Measurements from ENCODE around the gene EMC7.

DNA sequence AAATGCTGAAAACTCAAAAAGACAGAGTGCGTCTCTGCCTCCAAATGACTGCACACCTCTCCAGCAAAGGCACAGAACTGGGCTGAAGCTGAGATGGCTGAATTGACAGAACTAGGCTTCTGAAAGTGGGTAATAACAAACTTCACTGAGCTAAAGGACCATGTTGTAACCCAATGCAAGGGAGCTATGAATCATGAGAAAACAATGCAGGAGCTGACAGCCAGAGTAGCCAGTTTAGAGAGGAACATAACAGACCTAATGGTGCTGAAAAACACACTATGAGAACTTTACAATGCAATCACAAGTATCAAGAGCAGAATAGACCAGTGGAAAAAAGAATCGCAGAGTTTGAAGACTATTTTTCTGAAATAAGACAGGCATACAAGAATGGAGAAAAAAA is 52.5 kb downstream of the EMC7 start:
- TF ChIP-seq, protein P1, sequence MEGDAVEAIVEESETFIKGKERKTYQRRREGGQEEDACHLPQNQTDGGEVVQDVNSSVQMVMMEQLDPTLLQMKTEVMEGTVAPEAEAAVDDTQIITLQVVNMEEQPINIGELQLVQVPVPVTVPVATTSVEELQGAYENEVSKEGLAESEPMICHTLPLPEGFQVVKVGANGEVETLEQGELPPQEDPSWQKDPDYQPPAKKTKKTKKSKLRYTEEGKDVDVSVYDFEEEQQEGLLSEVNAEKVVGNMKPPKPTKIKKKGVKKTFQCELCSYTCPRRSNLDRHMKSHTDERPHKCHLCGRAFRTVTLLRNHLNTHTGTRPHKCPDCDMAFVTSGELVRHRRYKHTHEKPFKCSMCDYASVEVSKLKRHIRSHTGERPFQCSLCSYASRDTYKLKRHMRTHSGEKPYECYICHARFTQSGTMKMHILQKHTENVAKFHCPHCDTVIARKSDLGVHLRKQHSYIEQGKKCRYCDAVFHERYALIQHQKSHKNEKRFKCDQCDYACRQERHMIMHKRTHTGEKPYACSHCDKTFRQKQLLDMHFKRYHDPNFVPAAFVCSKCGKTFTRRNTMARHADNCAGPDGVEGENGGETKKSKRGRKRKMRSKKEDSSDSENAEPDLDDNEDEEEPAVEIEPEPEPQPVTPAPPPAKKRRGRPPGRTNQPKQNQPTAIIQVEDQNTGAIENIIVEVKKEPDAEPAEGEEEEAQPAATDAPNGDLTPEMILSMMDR (IDR thresholded peaks at IDR 0.05; ENCODE audit: insufficient read depth, low read length), result no peak
- TF ChIP-seq GABPA (IDR thresholded peaks at IDR 0.05; ENCODE audit: low read depth) (no peak), POLR2AphosphoS5 (IDR thresholded peaks at IDR 0.05; ENCODE audit: low read depth) (no peak)
- TF ChIP-seq, protein P2, sequence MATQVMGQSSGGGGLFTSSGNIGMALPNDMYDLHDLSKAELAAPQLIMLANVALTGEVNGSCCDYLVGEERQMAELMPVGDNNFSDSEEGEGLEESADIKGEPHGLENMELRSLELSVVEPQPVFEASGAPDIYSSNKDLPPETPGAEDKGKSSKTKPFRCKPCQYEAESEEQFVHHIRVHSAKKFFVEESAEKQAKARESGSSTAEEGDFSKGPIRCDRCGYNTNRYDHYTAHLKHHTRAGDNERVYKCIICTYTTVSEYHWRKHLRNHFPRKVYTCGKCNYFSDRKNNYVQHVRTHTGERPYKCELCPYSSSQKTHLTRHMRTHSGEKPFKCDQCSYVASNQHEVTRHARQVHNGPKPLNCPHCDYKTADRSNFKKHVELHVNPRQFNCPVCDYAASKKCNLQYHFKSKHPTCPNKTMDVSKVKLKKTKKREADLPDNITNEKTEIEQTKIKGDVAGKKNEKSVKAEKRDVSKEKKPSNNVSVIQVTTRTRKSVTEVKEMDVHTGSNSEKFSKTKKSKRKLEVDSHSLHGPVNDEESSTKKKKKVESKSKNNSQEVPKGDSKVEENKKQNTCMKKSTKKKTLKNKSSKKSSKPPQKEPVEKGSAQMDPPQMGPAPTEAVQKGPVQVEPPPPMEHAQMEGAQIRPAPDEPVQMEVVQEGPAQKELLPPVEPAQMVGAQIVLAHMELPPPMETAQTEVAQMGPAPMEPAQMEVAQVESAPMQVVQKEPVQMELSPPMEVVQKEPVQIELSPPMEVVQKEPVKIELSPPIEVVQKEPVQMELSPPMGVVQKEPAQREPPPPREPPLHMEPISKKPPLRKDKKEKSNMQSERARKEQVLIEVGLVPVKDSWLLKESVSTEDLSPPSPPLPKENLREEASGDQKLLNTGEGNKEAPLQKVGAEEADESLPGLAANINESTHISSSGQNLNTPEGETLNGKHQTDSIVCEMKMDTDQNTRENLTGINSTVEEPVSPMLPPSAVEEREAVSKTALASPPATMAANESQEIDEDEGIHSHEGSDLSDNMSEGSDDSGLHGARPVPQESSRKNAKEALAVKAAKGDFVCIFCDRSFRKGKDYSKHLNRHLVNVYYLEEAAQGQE (IDR thresholded peaks at IDR 0.05; ENCODE audit: insufficient replicate concordance, low read depth), result no peak
